ENCODE results near the gene FMO2. TPM values are rescaled to one million over a fixed set of nuclear protein-coding genes. Genes with fewer than 3 reads are reported as not detected.

FMO2 gene
- polyA plus RNA-seq, 1 donor (not counting 4 experiments of a cell fraction or from before 2014, with no cell fraction given): 0.05 TPM

- H3K9me3 ChIP-seq (ENCODE audit: control insufficient read depth, low read depth, low read length): no peaks in the 10 kb centered on the region
- H3K79me2 ChIP-seq (ENCODE audit: control insufficient read depth, insufficient read depth, low read length): no peaks in the 10 kb centered on the region
- H3K4me1 ChIP-seq (ENCODE audit: control insufficient read depth, extremely low read depth, insufficient read depth, low read length): peaks cover 36% of the 10 kb centered on the region
- FAIRE-seq: no peak
- H3K9ac ChIP-seq (ENCODE audit: control insufficient read depth, extremely low read depth, insufficient read depth, low read length): no peak overlapping the region
- dilution Hi-C loops (cut with MboI; ENCODE audit: extremely low pct_ligation_motif_present, low sequenced_read_pairs): no loop called here
- H2AFZ ChIP-seq (ENCODE audit: control insufficient read depth, low read length): no peak overlapping the region
- H3K4me2 ChIP-seq (ENCODE audit: control insufficient read depth, extremely low read depth, insufficient read depth, low read depth, low read length): no peak overlapping the region
- H3K9me1 ChIP-seq (ENCODE audit: control insufficient read depth, extremely low read depth, insufficient read depth, low read length): no peaks in the 10 kb centered on the region
- no peak overlapping the region for H3K4me3 ChIP-seq (ENCODE audit: control insufficient read depth in 2 of 3, extremely low read depth in 1 of 3, insufficient read depth in 2 of 3, low read depth in 1 of 3, low read length in 3 of 3)
- H3K27me3 ChIP-seq (ENCODE audit: control insufficient read depth, extremely low read depth, insufficient read depth, low read length): no peaks in the 10 kb centered on the region
- no peaks in the 10 kb centered on the region for H4K20me1 ChIP-seq (ENCODE audit: control insufficient read depth, extremely low read depth, insufficient read depth, low read length)
- TF ChIP-seq CTCF (optimal IDR thresholded peaks at IDR 0.05 in 1 of 3, IDR thresholded peaks at IDR 0.05 in 1 of 3, conservative IDR thresholded peaks at IDR 0.05 in 1 of 3; ENCODE audit: extremely low read depth in 1 of 3, insufficient read depth in 2 of 3, low read length in 3 of 3) (no peak), EZH2 (IDR thresholded peaks at IDR 0.05; ENCODE audit: low read length) (no peak)
- no peaks in the 10 kb centered on the region for H3K36me3 ChIP-seq (ENCODE audit: control insufficient read depth in 2 of 2, extremely low read depth in 1 of 2, insufficient read depth in 2 of 2, low read length in 2 of 2)
- DNase-seq (ENCODE audit: low read depth, low spot score): no peak
- H3K27ac ChIP-seq (ENCODE audit: control insufficient read depth, insufficient read depth, low read length): no peak overlapping the region
Observed at GRCh38 chr1:171252482-171252881, 67.4 kb downstream of the FMO2 start.

GRCh38 chr1:171254859-171255258 is 69.8 kb downstream of the FMO2 start:
- no peaks in the 10 kb centered on the region for H3K27me3 ChIP-seq (ENCODE audit: control insufficient read depth, extremely low read depth, insufficient read depth, low read length)
- H3K36me3 ChIP-seq (ENCODE audit: control insufficient read depth in 2 of 2, extremely low read depth in 1 of 2, insufficient read depth in 2 of 2, low read length in 2 of 2): no peaks in the 10 kb centered on the region
- peaks cover 51% of the 10 kb centered on the region for H3K4me1 ChIP-seq (ENCODE audit: control insufficient read depth, extremely low read depth, insufficient read depth, low read length)
- no peaks in the 10 kb centered on the region for H4K20me1 ChIP-seq (ENCODE audit: control insufficient read depth, extremely low read depth, insufficient read depth, low read length)
- H3K4me3 ChIP-seq (ENCODE audit: control insufficient read depth in 2 of 3, extremely low read depth in 1 of 3, insufficient read depth in 2 of 3, low read depth in 1 of 3, low read length in 3 of 3): no peak overlapping the region
- TF ChIP-seq EZH2 (IDR thresholded peaks at IDR 0.05; ENCODE audit: low read length) (no peak), CTCF (optimal IDR thresholded peaks at IDR 0.05 in 1 of 3, IDR thresholded peaks at IDR 0.05 in 1 of 3, conservative IDR thresholded peaks at IDR 0.05 in 1 of 3; ENCODE audit: extremely low read depth in 1 of 3, insufficient read depth in 2 of 3, low read length in 3 of 3) (no peak)
- H3K27ac ChIP-seq (ENCODE audit: control insufficient read depth, insufficient read depth, low read length): peak overlapping the region; percentile 38
- peak overlapping the region; percentile 4 for H3K9ac ChIP-seq (ENCODE audit: control insufficient read depth, extremely low read depth, insufficient read depth, low read length)
- peak overlapping the region; percentile 47 for H3K4me2 ChIP-seq (ENCODE audit: control insufficient read depth, extremely low read depth, insufficient read depth, low read depth, low read length)
- no peaks in the 10 kb centered on the region for H3K9me1 ChIP-seq (ENCODE audit: control insufficient read depth, extremely low read depth, insufficient read depth, low read length)
- dilution Hi-C loops (cut with MboI; ENCODE audit: extremely low pct_ligation_motif_present, low sequenced_read_pairs): no loop called here
- DNase-seq (ENCODE audit: low read depth, low spot score) (no peak), FAIRE-seq (no peak)
- H3K9me3 ChIP-seq (ENCODE audit: control insufficient read depth, low read depth, low read length): no peaks in the 10 kb centered on the region
- H3K79me2 ChIP-seq (ENCODE audit: control insufficient read depth, insufficient read depth, low read length): no peaks in the 10 kb centered on the region
- peak overlapping the region; percentile 44 for H2AFZ ChIP-seq (ENCODE audit: control insufficient read depth, low read length)
